Left ventricle myocardium inferior (tissue), 1 donor: ENCODE results near the gene ST8SIA2. TPM values are rescaled to one million over a fixed set of nuclear protein-coding genes. Genes with fewer than 3 reads are reported as not detected.
"Not testable (repeated sequence)": the region's sequence is repeated elsewhere in the genome, so short reads cannot be mapped to it uniquely, and the experiment has no call there.

ENCODE experiments used
- DNase-seq: peaks from one replicate; pipeline ENCODE4 v3.0.0-alpha.2; 2020
- H3K27ac ChIP-seq: fragments of 200-600 bp; replicated peaks from 2 replicates; pipeline ENCODE4 v1.8.0; 2021
- H3K27me3 ChIP-seq: fragments of 200-600 bp; 2 replicates; pipeline ENCODE4 v1.8.0; 2021; ENCODE audit warnings: low read depth
- H3K36me3 ChIP-seq: fragments of 200-600 bp; 2 replicates; pipeline ENCODE4 v1.8.0; 2021
- H3K4me1 ChIP-seq: fragments of 200-600 bp; 2 replicates; pipeline ENCODE4 v1.8.0; 2021
- H3K4me3 ChIP-seq: fragments of 200-600 bp; 2 replicates; pipeline ENCODE4 v1.8.0; 2021; ENCODE audit warnings: mild to moderate bottlenecking, moderate library complexity
- H3K9me3 ChIP-seq: fragments of 200-600 bp; replicated peaks from 2 replicates; pipeline ENCODE4 v1.8.0; 2021
- CTCF ChIP-seq: fragments of 200-600 bp; IDR thresholded peaks from 2 replicates; pipeline ENCODE4 v1.8.0; 2021; ENCODE audit warnings: antibody characterized with exemption, mild to moderate bottlenecking, borderline replicate concordance
- intact Hi-C: fragments of 100-400 bp; cut with micrococcal nuclease; formaldehyde crosslinking; loops from one replicate; pipeline ENCODE4 v1.11.0; 2022
- total RNA-seq: library from RNA; stranded (reverse); fragmentation: NEBNext Ultra II Directional; extraction: Animal tissue kit (Norgen Biotek cat#: 25700); gene quantifications from one replicate; pipeline ENCODE4 v1.2.1, GENCODE V29; 2021
- donor health status: DM: no; HTN: yes; CAD: no; lungs with severe emphysema.

The ST8SIA2 gene
- total RNA-seq, 1 donor from 2014 or later = 3.6 TPM

DNA sequence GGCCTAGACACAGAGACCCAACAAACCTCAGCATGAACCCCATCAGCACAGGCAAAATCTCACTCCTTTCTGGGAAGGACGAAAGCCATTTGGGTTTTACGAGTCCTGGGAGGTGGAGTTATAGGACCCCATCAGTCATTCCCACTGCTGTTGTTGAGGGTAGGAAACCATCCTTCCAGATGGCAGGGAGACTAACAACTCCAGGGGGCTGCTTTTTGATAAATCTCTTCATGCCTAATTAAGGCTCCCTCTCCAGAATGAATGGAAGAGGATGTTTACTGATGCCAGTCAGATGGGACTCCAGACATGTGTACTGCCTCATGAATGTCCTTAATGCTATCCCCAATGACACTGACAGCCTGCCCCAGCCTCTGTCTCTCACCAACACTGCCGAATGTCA, 75.3 kb downstream of the ST8SIA2 start:
- intact Hi-C loops = no loop called here
- TF ChIP-seq CTCF = no peak
- DNase-seq = no peak

DNA sequence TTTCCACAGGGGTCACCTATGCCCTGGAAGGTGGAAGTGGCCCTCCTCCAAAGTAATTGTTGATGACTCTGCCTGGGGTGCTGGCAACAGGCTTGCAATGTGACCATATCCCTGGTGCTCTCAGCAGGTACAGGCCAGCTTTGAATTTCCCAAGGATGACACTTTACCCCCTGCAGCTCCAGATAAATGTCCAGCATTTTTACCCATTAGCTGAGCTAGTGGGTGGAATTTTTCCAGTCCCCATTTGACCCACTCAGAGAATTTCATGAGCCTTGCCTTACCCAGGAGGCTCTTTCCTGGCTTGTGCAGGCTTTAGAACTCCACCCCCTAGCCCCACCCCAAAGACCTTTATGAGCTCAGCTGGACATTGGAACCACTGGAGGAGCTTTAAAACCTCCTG, 77.6 kb downstream of the ST8SIA2 start:
- intact Hi-C loops = no loop called here

More for the DNA sequence above, 75.3 kb downstream of the ST8SIA2 start:
- Histone ChIP-seq H3K4me1 (no peaks in the 10 kb centered on the region), H3K27ac (no peak overlapping the region), H3K4me3 (no peak overlapping the region), H3K36me3 (no peaks in the 10 kb centered on the region), H3K9me3 (no peaks in the 10 kb centered on the region), H3K27me3 (peaks cover 28% of the 10 kb centered on the region)

DNA sequence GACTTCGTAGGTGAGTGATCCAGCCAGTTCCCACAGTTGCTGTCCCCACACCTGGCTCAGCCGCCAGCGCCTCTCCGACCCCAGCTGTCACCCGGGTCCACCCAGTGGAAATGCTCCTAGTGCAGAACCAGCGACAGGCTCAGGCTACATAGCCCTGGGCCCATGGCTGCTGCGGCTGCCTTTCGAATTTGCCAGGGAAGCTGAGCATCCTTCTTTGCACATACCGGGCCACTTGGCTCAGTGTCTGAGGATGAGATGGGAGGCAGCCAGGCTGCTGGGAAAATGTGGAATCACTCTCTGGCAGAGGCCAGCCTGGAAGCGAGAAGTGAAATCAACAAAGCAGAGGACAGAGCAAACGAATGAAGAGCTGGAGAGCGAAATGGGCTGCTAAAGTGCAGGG, 80.1 kb downstream of the ST8SIA2 start:
- Histone ChIP-seq H3K36me3 (no peaks in the 10 kb centered on the region), H3K4me3 (no peak overlapping the region), H3K9me3 (no peaks in the 10 kb centered on the region), H3K27me3 (peaks cover 55% of the 10 kb centered on the region), H3K4me1 (no peaks in the 10 kb centered on the region), H3K27ac (no peak overlapping the region)
- no peak for TF ChIP-seq CTCF
- intact Hi-C loops = no loop called here
- DNase-seq = no peak

More for the DNA sequence above, 77.6 kb downstream of the ST8SIA2 start:
- no peak for DNase-seq
- no peaks in the 10 kb centered on the region for H3K4me1 ChIP-seq
- TF ChIP-seq CTCF = no peak
- peaks cover 37% of the 10 kb centered on the region for H3K27me3 ChIP-seq
- H3K9me3 ChIP-seq = no peaks in the 10 kb centered on the region
- no peak overlapping the region for H3K4me3 ChIP-seq
- H3K27ac ChIP-seq = no peak overlapping the region
- no peaks in the 10 kb centered on the region for H3K36me3 ChIP-seq

- H3K27me3 ChIP-seq = peaks cover 43% of the 10 kb centered on the region
- DNase-seq, H3K4me3 ChIP-seq, H3K9me3 ChIP-seq, intact Hi-C loops, H3K27ac ChIP-seq, H3K4me1 ChIP-seq, H3K36me3 ChIP-seq: not testable (repeated sequence)
Measured at GRCh38 chr15:92479730-92480129, 86.0 kb downstream of the ST8SIA2 start.

DNA sequence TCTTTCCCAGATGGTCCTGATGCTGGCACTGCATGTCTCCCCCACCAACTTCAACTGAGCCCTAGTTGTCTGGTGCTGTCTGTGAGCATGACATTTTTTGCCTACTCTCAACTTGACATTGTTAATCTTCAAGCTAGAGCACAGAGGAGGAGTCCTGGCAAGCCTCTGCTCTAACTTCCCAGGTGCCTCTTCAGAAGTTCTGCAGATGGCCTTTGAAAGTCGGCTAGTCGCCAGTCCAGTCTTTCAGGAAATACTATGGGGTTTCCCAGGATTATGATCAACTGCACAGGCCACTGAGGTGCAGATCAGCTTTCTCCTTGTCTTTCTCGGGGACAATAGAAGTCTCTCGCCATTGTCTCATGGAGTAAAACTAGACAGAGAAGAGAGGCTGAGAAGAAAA, 86.7 kb downstream of the ST8SIA2 start:
- H3K4me3 ChIP-seq = no peak overlapping the region

DNA sequence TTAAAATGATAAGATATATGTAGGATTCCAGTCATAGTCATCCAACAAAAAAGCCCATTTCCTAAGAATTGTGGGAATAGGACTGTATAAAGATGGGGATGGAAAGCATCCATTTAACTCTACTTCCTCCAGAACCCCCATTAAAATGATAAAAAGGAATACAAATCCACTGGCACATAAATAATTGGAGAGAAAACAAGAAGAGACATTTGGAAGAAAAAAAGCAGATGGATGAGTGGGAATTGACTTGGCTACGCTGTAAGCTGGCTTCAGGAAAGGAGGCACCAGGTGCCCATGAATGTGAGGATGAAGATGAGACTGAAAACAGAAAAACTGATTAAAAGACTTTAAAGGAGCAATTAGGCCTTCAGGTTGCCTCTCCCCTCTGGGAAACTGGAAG, 91.8 kb downstream of the ST8SIA2 start:
- intact Hi-C loops = no loop called here
- Histone ChIP-seq H3K27ac (no peak overlapping the region), H3K27me3 (peaks cover 20% of the 10 kb centered on the region), H3K4me3 (no peak overlapping the region), H3K9me3 (peaks cover 16% of the 10 kb centered on the region), H3K4me1 (no peaks in the 10 kb centered on the region), H3K36me3 (no peaks in the 10 kb centered on the region)
- TF ChIP-seq CTCF = no peak
- DNase-seq = no peak

More for the DNA sequence above, 86.7 kb downstream of the ST8SIA2 start:
- no peak overlapping the region for H3K27ac ChIP-seq
- no peaks in the 10 kb centered on the region for H3K4me1 ChIP-seq
- H3K36me3 ChIP-seq = no peaks in the 10 kb centered on the region
- no peaks in the 10 kb centered on the region for H3K9me3 ChIP-seq
- peaks cover 43% of the 10 kb centered on the region for H3K27me3 ChIP-seq
- TF ChIP-seq CTCF = no peak
- intact Hi-C loops = no loop called here
- DNase-seq = no peak
